ENCODE data around the gene LYRM4.

LYRM4 gene

GRCh38 chr6:5214570-5215052 is 46.1 kb downstream of the LYRM4 start:
- in situ Hi-C loops (cut with MboI; ENCODE audit: low pct_unique_long_range_greater_than_20kb, low sequenced_read_pairs): no loop called here
- peak; percentile 67 for DNase-seq

DNA sequence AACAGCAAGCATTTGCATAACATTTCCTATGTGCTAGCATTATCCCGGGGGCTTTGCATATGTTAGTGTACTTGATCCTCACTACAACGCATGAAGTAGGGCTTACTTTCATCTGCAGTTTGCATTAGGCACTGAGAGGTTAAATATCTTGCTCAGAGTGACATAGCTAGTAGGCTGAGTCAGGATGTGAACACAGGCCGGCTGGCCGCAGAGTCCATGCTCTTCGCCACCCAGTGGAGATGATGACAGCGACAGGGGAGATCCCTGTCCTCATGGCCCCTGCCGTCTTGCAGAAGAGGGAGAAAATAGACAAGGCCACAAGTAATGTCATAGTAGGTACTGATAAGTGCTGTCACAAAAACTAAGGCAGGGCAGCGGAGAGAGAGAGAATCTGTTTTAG is 46.9 kb downstream of the LYRM4 start:
- DNase-seq: no peak

GRCh38 chr6:5211492-5211891 is 49.3 kb downstream of the LYRM4 start:
- in situ Hi-C loops (cut with MboI; ENCODE audit: low pct_unique_long_range_greater_than_20kb, low sequenced_read_pairs): no loop called here
- DNase-seq: no peak

More for the DNA sequence above, 46.9 kb downstream of the LYRM4 start:
- in situ Hi-C loops (cut with MboI; ENCODE audit: low pct_unique_long_range_greater_than_20kb, low sequenced_read_pairs): no loop called here

DNA sequence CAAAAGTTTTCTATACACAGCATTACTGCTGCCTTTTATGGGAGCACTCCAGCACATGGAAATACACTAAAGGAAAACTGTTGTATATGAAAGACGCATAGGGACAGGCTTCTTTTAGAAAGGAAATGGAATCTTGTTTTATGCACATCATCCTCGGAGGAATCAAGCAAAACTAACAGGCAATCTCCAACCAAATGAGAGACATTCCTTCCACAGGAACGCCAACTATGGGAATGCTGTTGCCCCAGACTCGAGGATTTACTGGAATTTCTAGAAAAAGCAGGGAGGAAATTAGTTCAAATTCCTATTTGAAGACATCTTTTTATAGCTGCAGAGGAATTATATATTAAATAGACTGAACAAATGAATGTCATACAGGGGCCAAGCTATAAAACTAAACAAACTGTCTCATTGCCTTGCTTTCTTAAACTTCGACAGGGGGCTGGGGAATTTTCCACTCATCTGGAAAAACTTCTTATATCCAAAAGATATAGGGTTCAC is 52.2 kb downstream of the LYRM4 start:
- in situ Hi-C loops (cut with MboI; ENCODE audit: low pct_unique_long_range_greater_than_20kb, low sequenced_read_pairs): no loop called here

GRCh38 chr6:5208057-5208456 is 52.7 kb downstream of the LYRM4 start:
- no peak for DNase-seq
- in situ Hi-C loops (cut with MboI; ENCODE audit: low pct_unique_long_range_greater_than_20kb, low sequenced_read_pairs): no loop called here

More for the DNA sequence above, 52.2 kb downstream of the LYRM4 start:
- DNase-seq: no peak

DNA sequence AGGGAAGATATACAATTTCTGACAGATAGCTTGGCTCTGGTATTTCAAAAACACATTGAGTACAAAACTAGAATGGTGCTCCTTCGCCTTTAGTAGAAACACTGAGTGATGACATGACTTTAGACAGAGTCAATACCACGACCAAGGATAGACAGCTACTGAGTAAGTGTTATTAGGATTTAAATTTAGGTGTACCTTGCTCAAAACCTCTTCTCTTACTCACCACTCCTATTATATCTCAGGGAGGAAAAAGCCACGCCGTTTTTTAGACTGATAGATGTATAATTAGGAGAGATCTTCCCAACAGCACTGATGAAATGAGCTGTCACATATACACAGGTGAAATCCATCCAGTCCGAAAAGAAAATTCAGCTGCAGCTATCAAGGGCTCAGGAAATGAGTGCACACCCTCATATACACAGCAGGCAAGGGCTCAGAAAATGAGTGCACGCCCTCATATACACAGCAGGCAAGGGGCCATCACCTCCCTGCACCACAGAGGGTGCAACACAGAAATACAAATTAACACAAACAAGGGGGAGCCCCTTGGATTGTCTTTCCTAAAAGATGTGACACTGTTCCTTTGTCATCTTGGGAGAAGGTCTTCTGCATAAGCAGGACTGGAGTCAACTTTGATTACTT is 53.7 kb downstream of the LYRM4 start:
- in situ Hi-C loops (cut with MboI; ENCODE audit: low pct_unique_long_range_greater_than_20kb, low sequenced_read_pairs): no loop called here
- no peak for DNase-seq

DNA sequence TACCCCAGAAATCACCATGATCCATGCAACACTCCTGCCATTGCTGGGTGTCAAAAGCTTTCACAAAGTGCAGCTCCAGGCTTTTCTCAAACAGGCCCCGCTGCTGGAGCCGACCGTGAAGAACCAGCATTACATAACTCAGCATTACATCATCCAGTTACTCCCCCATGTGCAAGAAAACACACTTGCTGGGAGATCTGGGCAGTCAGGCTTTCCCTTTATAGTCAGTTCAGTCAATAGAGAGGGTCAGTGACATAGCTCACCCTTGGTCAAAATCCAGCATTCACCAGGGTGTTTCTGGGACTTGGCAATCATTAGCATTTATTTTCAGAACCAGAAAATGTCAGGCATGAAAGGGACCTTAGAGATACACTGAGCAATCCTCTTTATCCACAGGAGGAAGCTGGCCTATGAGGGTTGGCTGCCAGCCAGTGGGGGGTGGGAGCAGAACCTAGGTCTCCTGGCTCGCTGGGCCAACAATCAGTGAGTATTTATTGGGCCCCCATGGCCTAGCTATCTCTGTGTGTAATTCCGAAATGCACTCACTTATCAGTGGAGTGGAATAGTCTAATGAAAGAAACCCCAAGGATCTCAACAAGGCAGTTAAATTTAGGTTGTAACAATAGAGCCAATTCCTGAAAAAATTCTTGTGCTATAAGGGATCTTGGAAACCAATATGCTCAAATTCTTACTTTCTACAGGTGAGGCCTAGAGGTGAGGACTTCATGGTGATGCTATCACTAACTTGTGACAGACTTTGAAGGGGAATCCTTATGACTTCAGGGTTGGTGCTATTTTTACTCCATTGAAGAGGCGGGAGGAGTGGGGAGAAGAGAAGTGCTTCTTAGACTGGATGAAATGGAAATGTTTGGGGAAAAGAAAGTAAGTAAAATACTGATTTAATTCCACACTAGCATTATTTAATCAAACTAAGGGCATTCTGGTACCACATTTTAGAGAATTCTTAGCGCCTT is 54.6 kb downstream of the LYRM4 start:
- DNase-seq: peak; percentile 80
- in situ Hi-C loops (cut with MboI; ENCODE audit: low pct_unique_long_range_greater_than_20kb, low sequenced_read_pairs): no loop called here

DNA sequence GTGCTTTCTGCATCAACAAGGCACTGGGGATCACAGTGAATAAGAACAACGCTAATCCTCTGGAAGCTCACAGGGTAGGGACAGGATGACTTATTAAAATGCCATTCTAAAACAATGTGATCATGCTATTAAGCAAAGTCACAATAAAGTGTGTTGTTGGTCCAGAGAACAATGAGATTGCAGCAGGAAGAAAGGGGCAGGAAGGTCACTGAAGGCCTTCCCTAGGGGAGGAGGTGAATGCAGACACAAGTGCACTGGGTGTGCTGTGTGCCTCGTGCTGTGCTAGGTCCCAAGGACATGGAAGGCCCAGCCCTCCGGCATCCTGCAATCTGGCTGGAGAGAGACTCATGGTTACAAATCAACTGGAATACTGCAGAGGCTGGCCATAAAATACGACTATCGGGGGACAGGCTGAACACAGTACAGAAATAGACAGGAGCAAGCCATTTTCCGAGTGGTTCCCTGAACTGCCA is 55.7 kb downstream of the LYRM4 start:
- in situ Hi-C loops (cut with MboI; ENCODE audit: low pct_unique_long_range_greater_than_20kb, low sequenced_read_pairs): no loop called here
- no peak for DNase-seq

DNA sequence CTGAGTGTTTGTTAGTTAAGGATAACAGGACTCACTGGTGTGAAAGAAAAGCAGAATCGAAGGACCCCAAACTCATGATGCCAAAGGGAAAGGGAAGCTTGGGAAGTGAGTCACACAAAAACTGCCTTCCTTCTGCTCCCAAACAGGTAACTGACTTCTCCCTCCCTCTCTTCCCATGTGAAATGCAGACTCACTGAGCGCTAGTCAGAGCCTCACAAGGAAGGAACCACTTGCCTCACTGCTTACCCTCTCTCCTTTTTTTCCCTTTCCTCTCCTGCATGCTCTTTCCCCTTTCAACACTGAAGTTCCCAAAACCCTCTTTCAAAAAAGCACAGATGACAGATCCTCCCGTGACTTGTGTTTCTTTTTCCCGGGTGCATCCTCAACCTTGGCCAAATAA is 56.4 kb downstream of the LYRM4 start:
- DNase-seq: no peak
- in situ Hi-C loops (cut with MboI; ENCODE audit: low pct_unique_long_range_greater_than_20kb, low sequenced_read_pairs): no loop called here

DNA sequence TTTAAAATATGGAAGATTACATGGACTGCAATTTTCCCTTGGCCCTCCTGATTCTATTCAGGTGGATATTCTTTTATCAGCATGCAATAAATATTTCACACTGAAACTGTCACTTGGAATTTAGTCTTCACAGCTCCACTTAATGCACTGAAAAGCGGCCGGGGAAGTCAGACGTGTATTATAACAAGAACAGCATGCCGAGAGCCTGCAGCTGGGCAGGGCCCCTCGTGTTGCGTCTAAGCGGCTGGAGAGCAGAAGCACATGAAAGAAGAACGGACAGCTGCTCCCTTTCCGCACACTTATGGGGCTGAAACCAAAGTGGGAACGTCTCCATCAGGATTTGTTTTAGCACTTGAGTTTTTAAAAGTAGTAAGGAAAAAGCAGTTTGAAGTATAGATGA is 57.2 kb downstream of the LYRM4 start:
- DNase-seq: no peak
- in situ Hi-C loops (cut with MboI; ENCODE audit: low pct_unique_long_range_greater_than_20kb, low sequenced_read_pairs): no loop called here

GRCh38 chr6:5202941-5203340 is 57.8 kb downstream of the LYRM4 start:
- DNase-seq: no peak
- in situ Hi-C loops (cut with MboI; ENCODE audit: low pct_unique_long_range_greater_than_20kb, low sequenced_read_pairs): no loop called here

DNA sequence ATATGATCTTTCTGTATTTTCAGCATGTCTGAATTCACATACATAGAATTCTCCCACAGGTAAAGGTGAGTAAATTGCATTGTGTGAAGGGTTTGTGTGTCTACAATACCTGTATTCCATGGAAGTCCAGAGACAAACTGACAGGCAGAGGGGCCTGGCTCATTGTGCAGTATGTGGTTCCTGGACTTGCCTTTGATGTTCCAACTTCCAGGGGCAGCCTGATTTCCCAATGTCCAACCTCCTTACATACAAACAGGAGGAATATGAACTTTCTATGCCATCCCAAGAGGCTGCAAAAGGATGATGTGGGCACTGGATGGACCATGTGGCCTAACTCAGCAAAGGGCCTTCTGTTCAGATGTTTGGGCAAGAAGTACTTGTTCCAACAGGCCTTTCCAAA is 58.5 kb downstream of the LYRM4 start:
- DNase-seq: no peak
- in situ Hi-C loops (cut with MboI; ENCODE audit: low pct_unique_long_range_greater_than_20kb, low sequenced_read_pairs): no loop called here

- DNase-seq: no peak
- in situ Hi-C loops (cut with MboI; ENCODE audit: low pct_unique_long_range_greater_than_20kb, low sequenced_read_pairs): no loop called here
Observed at GRCh38 chr6:5201271-5201670, 59.5 kb downstream of the LYRM4 start.

DNA sequence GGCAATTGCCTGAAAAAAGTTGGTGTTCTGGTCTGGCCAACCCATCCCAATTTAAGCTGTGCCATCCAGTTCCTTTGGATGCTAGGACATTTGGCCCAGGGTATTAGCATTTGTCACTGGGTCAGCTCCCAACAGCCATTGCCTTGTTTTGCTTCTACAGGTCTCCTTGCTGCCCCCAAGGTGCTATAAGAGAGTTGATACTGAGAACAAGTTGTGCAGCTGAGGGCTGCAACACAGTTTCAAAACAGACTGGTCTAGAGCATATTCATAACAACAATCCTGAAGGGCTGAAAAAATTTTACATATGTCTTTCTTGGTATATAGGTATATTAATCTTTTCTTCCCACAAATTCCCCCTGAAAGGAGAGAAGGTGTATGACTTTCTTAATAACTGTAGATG is 61.0 kb downstream of the LYRM4 start:
- no peak for DNase-seq
- in situ Hi-C loops (cut with MboI; ENCODE audit: low pct_unique_long_range_greater_than_20kb, low sequenced_read_pairs): no loop called here

DNA sequence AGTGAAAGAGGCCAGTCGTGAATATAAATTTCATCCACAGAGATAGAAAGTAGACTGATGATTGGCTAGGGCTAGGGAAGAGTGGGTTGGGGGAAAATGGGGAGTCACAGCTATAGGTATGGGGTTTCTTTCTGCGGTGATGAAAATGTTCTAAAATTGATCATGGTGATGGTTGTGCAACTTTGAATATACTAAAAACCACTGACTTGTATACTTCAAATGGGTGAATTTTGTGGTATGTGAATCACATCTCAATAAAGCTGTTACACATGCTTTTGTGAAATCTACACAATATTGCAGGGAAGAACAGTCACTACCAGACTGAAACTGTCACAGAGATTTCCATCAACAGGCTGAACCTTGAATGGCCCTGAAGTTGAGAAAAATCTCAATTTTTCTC is 61.5 kb downstream of the LYRM4 start:
- DNase-seq: no peak
- in situ Hi-C loops (cut with MboI; ENCODE audit: low pct_unique_long_range_greater_than_20kb, low sequenced_read_pairs): no loop called here

DNA sequence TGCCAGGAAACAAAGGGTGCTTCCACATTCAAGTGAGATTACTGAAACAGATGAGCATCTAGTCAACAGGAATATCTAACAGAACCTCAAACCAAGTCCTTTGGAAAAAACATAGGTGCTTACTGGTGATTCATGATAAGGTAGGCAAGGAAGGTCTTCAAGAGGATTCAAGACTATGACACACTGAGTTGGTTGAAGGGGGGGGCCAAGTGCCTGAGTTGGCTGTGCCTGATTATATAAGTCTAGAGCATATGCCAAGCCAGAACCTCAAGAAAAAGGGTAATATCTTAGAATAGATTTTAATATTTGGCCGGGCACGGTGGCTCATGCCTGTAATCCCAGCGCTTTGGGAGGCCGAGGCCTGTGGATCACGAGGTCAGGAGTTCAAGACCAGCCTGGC is 63.7 kb downstream of the LYRM4 start:
- in situ Hi-C loops (cut with MboI; ENCODE audit: low pct_unique_long_range_greater_than_20kb, low sequenced_read_pairs): no loop called here
- DNase-seq: no peak

- in situ Hi-C loops (cut with MboI; ENCODE audit: low pct_unique_long_range_greater_than_20kb, low sequenced_read_pairs): no loop called here
- no peak for DNase-seq
Observed at GRCh38 chr6:5192135-5192794, 68.5 kb downstream of the LYRM4 start.

DNA sequence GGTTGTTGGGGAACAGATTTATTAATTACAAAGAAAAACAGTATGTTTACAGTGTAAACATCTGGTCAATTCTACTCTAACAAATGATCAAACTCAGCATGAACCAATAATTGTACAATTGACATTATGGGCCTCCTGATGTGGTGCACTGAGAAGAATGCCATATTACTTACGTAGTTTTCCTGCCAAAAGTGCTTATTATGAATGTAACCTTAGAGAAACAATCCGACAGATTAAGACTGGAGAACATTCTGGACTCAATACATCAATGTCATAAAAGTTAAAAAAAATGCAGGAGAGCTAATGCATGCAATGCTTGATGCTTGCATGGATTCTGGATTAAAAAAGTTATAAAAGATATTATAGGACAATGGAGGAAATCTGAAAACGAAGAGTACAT is 69.0 kb downstream of the LYRM4 start:
- in situ Hi-C loops (cut with MboI; ENCODE audit: low pct_unique_long_range_greater_than_20kb, low sequenced_read_pairs): no loop called here
- no peak for DNase-seq

DNA sequence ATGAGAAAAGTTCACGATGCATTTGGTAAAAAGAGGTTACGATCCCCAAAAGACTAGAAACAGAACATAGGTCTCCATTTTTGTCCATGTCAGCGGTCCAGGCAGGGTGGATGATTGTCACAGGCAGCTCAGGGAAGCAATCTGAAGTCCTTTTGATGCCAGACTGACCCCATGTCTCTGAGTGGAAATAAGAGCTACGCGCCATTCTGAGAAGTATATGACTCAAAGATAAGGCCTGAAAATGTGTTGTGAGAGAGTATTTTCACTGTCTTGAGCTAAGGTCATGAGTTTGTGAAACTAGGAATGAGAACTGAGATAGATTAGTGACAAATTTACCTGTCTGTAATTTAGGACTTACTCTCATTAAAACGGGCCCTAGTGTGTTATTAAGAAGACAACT is 69.5 kb downstream of the LYRM4 start:
- no peak for DNase-seq
- in situ Hi-C loops (cut with MboI; ENCODE audit: low pct_unique_long_range_greater_than_20kb, low sequenced_read_pairs): no loop called here

DNA sequence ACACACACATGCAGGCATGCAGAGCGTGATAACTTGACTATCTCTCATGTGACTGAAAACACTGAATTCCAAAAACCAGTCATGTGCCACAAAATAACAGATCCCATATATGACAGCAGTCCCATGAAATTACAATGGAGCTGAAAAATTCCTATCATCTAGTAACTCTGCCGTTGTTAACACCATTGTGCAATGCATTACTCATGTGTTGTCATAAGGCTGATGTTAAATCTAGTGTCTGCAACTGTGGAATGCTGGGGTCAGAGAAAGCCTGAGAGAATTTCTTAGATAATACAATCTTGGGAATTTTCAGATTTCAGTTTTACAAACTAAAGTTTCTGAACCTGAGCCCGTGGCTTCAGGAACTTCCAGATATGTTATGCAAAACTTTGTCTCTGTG is 70.2 kb downstream of the LYRM4 start:
- in situ Hi-C loops (cut with MboI; ENCODE audit: low pct_unique_long_range_greater_than_20kb, low sequenced_read_pairs): no loop called here
- DNase-seq: no peak
